GM18861 (cell line): ENCODE data around the gene TNXB.
"Not testable (repeated sequence)": the region's sequence is repeated elsewhere in the genome, so short reads cannot be mapped to it uniquely, and the experiment has no call there.

ENCODE experiments used
- ATAC-seq: cut with Tn5 transposase; IDR thresholded peaks from one replicate; pipeline ENCODE4 v1.9.1; 2021; ENCODE audit not compliant: unreplicated experiment

The TNXB gene

GRCh38 chr6:32086661-32087573 lies 22.2 kb downstream of the TNXB start:
- no peak for ATAC-seq

- no peak for ATAC-seq
Measured at GRCh38 chr6:32085759-32086459, 23.2 kb downstream of the TNXB start.

- ATAC-seq: no peak
Measured at GRCh38 chr6:32084780-32085179, 24.4 kb downstream of the TNXB start.

- ATAC-seq: no peak
Measured at GRCh38 chr6:32083812-32084768, 25.0 kb downstream of the TNXB start.

- ATAC-seq: no peak
Measured at GRCh38 chr6:32082935-32083334, 26.2 kb downstream of the TNXB start.

- ATAC-seq: no peak
Measured at GRCh38 chr6:32082478-32082877, 26.7 kb downstream of the TNXB start.

GRCh38 chr6:32081168-32081990 lies 27.8 kb downstream of the TNXB start:
- no peak for ATAC-seq

- no peak for ATAC-seq
Measured at GRCh38 chr6:32079566-32080290, 29.4 kb downstream of the TNXB start.

GRCh38 chr6:32076321-32076809 lies 32.8 kb downstream of the TNXB start:
- no peak for ATAC-seq

- ATAC-seq: no peak
Measured at GRCh38 chr6:32075781-32076180, 33.4 kb downstream of the TNXB start.

GRCh38 chr6:32074996-32075532 lies 34.1 kb downstream of the TNXB start:
- no peak for ATAC-seq

- no peak for ATAC-seq
Measured at GRCh38 chr6:32073613-32074012, 35.5 kb downstream of the TNXB start.

- no peak for ATAC-seq
Measured at GRCh38 chr6:32073101-32073500, 36.0 kb downstream of the TNXB start.

- no peak for ATAC-seq
Measured at GRCh38 chr6:32070814-32071543, 38.2 kb downstream of the TNXB start.

- ATAC-seq: no peak
Measured at GRCh38 chr6:32069878-32070515, 39.1 kb downstream of the TNXB start.

- no peak for ATAC-seq
Measured at GRCh38 chr6:32069460-32069859, 39.7 kb downstream of the TNXB start.

GRCh38 chr6:32068867-32069266 lies 40.3 kb downstream of the TNXB start:
- no peak for ATAC-seq

GRCh38 chr6:32068315-32068714 lies 40.8 kb downstream of the TNXB start:
- not testable (repeated sequence) for ATAC-seq
